GM18861 (cell line): Measurements from ENCODE around the gene ITFG2.
A peak's percentile ranks its signal among the peaks of the same experiment; 100 is the strongest.
"Not testable (repeated sequence)": the region's sequence is repeated elsewhere in the genome, so short reads cannot be mapped to it uniquely, and the experiment has no call there.

ENCODE experiments used
- ATAC-seq: cut with Tn5 transposase; IDR thresholded peaks from one replicate; pipeline ENCODE4 v1.9.1; 2021; ENCODE audit not compliant: unreplicated experiment

The ITFG2 gene

GRCh38 chr12:2812290-2813213 lies at the start of gene ITFG2:
ITFG2 (plus strand) TSS chr12:2812668; CDS start chr12:2812761, 93 bp downstream.
- peak; percentile 91 for ATAC-seq

- ATAC-seq = no peak
Measured at GRCh38 chr12:2764398-2764797, 48.1 kb upstream of the ITFG2 start.

GRCh38 chr12:2765052-2765451 lies 47.4 kb upstream of the ITFG2 start:
- no peak for ATAC-seq

GRCh38 chr12:2765608-2766007 lies 46.9 kb upstream of the ITFG2 start:
- ATAC-seq = no peak

GRCh38 chr12:2768224-2768961 lies 44.1 kb upstream of the ITFG2 start:
- ATAC-seq = no peak

- ATAC-seq = no peak
Measured at GRCh38 chr12:2769866-2770533, 42.5 kb upstream of the ITFG2 start.

- not testable (repeated sequence) for ATAC-seq
Measured at GRCh38 chr12:2770544-2770943, 41.9 kb upstream of the ITFG2 start.

- ATAC-seq = no peak
Measured at GRCh38 chr12:2772370-2772769, 40.1 kb upstream of the ITFG2 start.

GRCh38 chr12:2773199-2773875 lies 39.1 kb upstream of the ITFG2 start:
- ATAC-seq = no peak

- no peak for ATAC-seq
Measured at GRCh38 chr12:2775431-2775830, 37.0 kb upstream of the ITFG2 start.

GRCh38 chr12:2776129-2776806 lies 36.2 kb upstream of the ITFG2 start:
- ATAC-seq = no peak

GRCh38 chr12:2779281-2779680 lies 33.2 kb upstream of the ITFG2 start:
- ATAC-seq = no peak

- ATAC-seq = no peak
Measured at GRCh38 chr12:2783936-2784600, 28.4 kb upstream of the ITFG2 start.

GRCh38 chr12:2785017-2785416 lies 27.5 kb upstream of the ITFG2 start:
- no peak for ATAC-seq

GRCh38 chr12:2791089-2791488 lies 21.4 kb upstream of the ITFG2 start:
- ATAC-seq = no peak

- no peak for ATAC-seq
Measured at GRCh38 chr12:2792671-2793500, 19.6 kb upstream of the ITFG2 start.

GRCh38 chr12:2793561-2793960 lies 18.9 kb upstream of the ITFG2 start:
- no peak for ATAC-seq

- no peak for ATAC-seq
Measured at GRCh38 chr12:2794191-2794735, 18.2 kb upstream of the ITFG2 start.
